ENCODE measurements around the gene TGM1. TPM values are rescaled to one million over a fixed set of nuclear protein-coding genes. Genes with fewer than 3 reads are reported as not detected.

Gene TGM1
- total RNA-seq, 2 experiments from 2014 or later, result 5.7 to 5.8 TPM

DNA sequence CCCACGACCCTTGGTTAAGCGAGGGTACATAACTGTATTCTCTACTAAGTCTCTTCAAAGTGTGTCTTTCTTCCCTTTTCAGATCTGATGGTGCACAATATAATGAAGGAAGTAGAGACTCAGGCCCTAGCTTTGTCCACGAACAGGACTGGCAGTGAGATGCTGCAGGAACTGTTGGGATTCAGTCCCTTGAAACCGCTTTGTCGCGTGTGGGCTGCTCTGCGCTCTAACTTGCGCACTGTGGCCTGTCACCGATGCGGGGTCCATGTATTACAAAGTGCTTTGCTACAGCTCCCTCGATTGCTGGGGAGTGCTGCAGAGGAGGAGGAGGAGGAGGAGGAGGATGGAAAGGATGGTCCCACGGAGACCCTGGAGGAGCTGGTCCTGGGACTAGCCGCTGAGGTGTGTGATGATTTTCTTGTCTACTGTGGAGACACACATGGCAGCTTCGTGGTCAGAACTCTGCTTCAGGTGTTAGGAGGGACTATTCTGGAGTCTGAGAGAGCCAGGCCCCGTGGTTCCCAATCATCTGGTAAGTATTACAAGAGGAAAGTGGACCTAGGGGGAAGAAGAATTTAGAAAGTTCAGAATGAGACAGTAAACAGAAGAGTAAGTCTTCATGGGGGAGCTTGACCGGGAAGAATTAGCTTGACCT lies 37.5 kb upstream of the TGM1 start:
- ATAC-seq (ENCODE audit: low read depth), result no peak
- Mint-ChIP-seq H3K4me3 (peak overlapping the region; percentile 94), H3K36me3 (peaks cover 25% of the 10 kb centered on the region), H3K4me1 (peaks cover 41% of the 10 kb centered on the region), H3K9me3 (no peaks in the 10 kb centered on the region), H3K27ac (peak overlapping the region; percentile 95), H3K27me3 (no peaks in the 10 kb centered on the region)
- POLR2A ChIA-PET, result interaction anchor here (0.7 to 6.6 kb wide), 15 partner anchors 10 to 186 kb away, joined by 3 to 76 read pairs (median 10); partner anchors contain the start of genes CBLN3, CHMP4A, DCAF11 and IRF9
- no peak for DNase-seq

DNA sequence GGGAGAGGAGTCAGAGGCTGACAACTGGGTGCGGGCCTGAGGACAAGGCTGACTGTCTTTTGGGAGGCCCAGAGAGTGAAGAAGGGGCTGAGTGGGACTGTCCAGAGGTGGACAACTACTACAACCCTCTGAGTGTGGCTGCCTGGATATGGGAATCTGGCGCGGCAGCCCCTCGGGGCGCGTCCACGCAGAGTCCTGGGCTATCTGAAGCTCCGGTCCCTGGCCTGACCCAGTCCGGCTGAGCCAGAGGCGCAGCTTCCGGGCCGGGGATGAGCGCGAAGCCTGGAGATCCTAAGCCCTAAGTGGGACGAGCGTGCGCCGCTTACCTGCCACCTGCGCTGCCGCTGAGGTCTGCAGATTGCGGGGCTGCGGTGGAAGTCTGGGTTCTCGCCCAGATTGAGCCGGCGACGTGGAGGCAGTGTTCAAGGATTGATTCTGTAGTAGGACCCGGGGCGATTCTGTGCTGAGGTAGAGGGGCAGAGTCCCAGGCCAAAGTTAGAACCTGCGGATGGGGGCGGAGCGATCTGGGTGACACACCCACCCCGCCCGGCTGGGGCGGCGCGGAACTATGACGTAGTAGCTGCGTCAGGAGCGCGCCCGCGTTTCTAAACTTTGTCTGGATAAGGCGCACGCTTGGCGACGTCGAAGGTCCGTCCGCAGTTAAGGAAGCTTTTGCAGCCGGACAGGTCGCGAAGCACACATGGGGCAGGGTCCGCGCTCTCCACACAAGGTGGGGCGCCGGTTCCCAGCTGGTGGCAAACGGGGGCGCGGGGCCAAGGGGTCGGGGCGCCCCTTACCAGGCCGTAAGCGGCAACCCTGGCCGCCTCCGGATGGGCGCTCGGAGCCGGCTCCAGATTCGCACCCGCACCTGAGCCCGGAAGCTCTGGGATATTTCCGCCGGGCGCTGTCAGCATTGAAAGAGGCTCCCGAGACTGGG lies 36.5 kb upstream of the TGM1 start, which contains the start of the genes DHRS1 and NOP9:
Gene DHRS1, minus strand, starts transcription at position 526 of the 937 bp plus-strand sequence. CDS start 674 bp downstream, outside the sequence.
Gene NOP9, plus strand, starts transcription at position 596 of the 937 bp plus-strand sequence. Its CDS starts 105 bp downstream, at position 701.
- peak; percentile 82 for ATAC-seq (ENCODE audit: low read depth)
- Mint-ChIP-seq H3K4me1 (peaks cover 41% of the 10 kb centered on the region), H3K9me3 (no peaks in the 10 kb centered on the region), H3K27ac (peak within 1 kb of the TSS; percentile 95), H3K4me3 (peak within 1 kb of the TSS; percentile 94), H3K27me3 (no peaks in the 10 kb centered on the region), H3K36me3 (peaks cover 25% of the 10 kb centered on the region)
- DNase-seq, result peak; percentile 97
- POLR2A ChIA-PET, result interaction anchor here (0.7 to 6.6 kb wide), 18 partner anchors 9 to 185 kb away, joined by 3 to 76 read pairs (median 8); partner anchors contain the start of genes CBLN3, CHMP4A, DCAF11 and IRF9

DNA sequence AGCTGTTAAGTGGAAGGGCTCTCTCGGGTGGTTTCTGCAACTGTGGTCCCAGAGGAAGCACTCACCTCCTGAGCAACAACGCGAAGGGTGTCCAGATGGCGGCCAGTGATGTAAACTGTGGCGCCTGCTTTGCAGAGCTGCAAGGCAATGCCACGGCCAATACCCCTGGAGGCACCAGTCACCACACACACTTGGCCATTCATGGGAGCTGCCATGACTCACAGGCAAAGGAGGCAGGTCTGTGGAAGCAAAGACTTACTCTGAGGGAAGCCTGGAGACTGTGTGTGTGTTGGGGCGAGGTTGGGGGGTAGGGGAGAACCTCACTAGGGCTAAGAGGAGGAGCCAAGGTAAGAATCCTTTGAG lies 35.9 kb upstream of the TGM1 start:
- POLR2A ChIA-PET, result interaction anchor here (0.6 to 6.6 kb wide), 15 partner anchors 9 to 185 kb away, joined by 3 to 76 read pairs (median 8); partner anchors contain the start of genes CBLN3, DCAF11, IRF9 and KHNYN
- peaks cover 41% of the 10 kb centered on the region for H3K4me1 Mint-ChIP-seq
- no peaks in the 10 kb centered on the region for H3K9me3 Mint-ChIP-seq
- peak; percentile 6 for ATAC-seq (ENCODE audit: low read depth)
- peak overlapping the region; percentile 94 for H3K4me3 Mint-ChIP-seq
- peaks cover 21% of the 10 kb centered on the region for H3K36me3 Mint-ChIP-seq
- no peak for DNase-seq
- H3K27ac Mint-ChIP-seq, result peak overlapping the region; percentile 95
- no peaks in the 10 kb centered on the region for H3K27me3 Mint-ChIP-seq

DNA sequence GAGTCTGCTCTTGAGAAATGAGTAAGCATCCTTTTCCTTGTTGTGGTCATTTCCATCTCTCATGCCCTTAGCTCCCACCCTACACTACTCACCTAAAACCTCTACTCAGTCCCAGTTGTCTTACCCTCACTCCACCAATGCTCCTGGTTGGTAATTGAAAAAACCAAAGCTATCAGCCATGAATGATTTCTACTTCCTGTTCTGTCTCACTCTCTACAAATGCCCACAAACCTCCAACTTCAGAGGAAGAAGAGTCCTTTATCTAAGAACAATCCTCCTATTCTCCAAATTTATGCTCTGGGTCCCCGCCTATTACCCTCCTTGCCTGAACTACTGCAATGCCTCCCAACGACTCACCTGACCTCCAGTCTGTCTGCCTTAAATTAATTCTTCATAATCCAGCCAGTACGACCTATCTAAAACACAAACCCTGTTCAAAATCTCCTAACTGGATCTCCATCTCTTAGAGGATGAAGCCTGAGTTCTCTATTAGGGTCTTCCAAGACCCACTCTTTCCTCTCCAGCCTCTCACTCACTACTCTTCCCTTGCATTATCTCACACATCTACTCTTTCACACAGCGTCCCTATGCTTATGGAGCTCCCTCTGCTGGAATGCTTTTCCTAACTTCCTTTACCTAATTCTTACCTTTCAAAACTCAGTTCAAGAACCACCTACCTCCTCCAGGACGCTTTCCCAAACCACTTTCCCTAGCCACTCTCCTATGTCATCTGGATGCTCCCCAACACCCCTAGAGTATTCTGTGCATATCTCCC lies 34.4 kb upstream of the TGM1 start:
- Mint-ChIP-seq H3K36me3 (peaks cover 24% of the 10 kb centered on the region), H3K4me1 (peaks cover 41% of the 10 kb centered on the region)
- peak; percentile 12 for ATAC-seq (ENCODE audit: low read depth)

DNA sequence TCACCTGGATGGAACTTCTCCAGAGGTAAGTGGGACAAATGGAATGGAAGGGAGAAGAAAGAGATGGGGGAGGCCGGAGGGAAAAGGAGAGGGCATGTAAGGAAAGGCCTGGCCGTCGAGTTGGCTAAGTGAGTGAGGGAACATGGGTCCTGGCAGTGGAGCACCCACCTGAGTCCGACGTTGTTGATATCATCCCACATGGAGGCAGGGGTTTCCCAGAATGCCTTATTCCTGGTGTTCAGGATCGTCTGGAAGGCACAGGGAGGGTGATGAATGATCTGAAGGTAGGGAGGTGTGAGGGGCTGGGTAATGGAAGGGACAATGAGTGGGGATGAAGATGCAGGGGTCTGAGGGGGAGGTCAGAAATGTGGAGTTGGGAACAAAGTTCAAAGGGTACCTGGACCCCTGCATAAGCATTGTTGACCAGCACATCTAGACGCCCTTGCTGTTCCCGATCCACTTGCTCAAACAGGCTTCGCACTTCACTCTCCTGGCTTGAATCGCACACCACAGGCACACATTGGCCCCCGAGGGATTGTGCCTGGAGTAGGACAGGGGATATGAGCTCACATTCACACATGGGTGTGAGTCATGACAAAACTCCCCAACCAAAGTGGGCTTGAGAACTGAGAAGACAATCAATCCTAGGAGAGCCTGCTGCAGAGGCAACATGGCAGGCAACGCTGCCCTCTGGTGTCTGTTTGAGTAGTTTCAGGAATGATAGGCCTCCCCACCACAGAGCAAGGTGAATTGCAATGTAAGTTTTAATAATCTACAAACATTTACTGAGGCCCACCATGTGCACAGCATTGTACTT lies 33.6 kb upstream of the TGM1 start:
- Mint-ChIP-seq H3K4me3 (peak overlapping the region; percentile 65), H3K36me3 (peaks cover 29% of the 10 kb centered on the region), H3K4me1 (peaks cover 44% of the 10 kb centered on the region)

More for the DNA sequence above, 34.4 kb upstream of the TGM1 start:
- Mint-ChIP-seq H3K9me3 (no peaks in the 10 kb centered on the region), H3K27me3 (no peaks in the 10 kb centered on the region), H3K4me3 (peak overlapping the region; percentile 65), H3K27ac (peak overlapping the region; percentile 94)
- POLR2A ChIA-PET, result interaction anchor here (1.0 to 6.6 kb wide), 11 partner anchors 11 to 161 kb away, joined by 3 to 76 read pairs (median 7); partner anchors contain the start of genes CHMP4A, CIDEB, LTB4R and LTB4R2
- no peak for DNase-seq

DNA sequence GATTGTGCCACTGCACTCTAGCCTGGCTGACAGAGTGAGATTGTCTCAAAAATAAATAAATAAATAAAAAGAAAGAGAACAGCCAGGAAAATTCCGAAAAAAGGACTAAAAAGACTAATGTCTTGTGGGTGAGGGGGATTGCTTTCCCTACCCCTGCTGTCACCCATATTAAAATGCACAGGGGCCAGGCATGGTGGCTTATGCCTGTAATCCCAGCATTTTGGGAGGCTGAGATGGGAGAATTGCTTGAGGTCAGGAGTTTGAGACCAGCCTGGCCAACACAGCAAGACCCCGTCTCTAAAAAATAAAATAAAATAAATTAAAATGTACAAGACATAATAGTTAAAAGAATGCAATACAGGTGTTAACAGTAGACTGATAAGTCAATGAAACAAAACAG lies 30.5 kb upstream of the TGM1 start:
- H3K27ac Mint-ChIP-seq, result no peak overlapping the region
- POLR2A ChIA-PET, result interaction anchor here (1.0 to 6.9 kb wide), 2 partner anchors 14 to 51 kb away, joined by 3 to 58 read pairs; partner anchors contain the start of gene TINF2
- H3K4me1 Mint-ChIP-seq, result peaks cover 46% of the 10 kb centered on the region
- no peaks in the 10 kb centered on the region for H3K9me3 Mint-ChIP-seq
- H3K4me3 Mint-ChIP-seq, result no peak overlapping the region
- peaks cover 3% of the 10 kb centered on the region for H3K27me3 Mint-ChIP-seq
- DNase-seq, result no peak
- peaks cover 43% of the 10 kb centered on the region for H3K36me3 Mint-ChIP-seq
- ATAC-seq (ENCODE audit: low read depth), result no peak

More for the DNA sequence above, 33.6 kb upstream of the TGM1 start:
- ATAC-seq (ENCODE audit: low read depth), result peak; percentile 55
- Mint-ChIP-seq H3K9me3 (no peaks in the 10 kb centered on the region), H3K27ac (peak overlapping the region; percentile 94), H3K27me3 (no peaks in the 10 kb centered on the region)
- DNase-seq, result peak; percentile 66
- POLR2A ChIA-PET, result interaction anchor here (1.0 to 6.6 kb wide), 11 partner anchors 11 to 161 kb away, joined by 3 to 76 read pairs (median 7); partner anchors contain the start of genes CHMP4A, CIDEB, LTB4R and LTB4R2

DNA sequence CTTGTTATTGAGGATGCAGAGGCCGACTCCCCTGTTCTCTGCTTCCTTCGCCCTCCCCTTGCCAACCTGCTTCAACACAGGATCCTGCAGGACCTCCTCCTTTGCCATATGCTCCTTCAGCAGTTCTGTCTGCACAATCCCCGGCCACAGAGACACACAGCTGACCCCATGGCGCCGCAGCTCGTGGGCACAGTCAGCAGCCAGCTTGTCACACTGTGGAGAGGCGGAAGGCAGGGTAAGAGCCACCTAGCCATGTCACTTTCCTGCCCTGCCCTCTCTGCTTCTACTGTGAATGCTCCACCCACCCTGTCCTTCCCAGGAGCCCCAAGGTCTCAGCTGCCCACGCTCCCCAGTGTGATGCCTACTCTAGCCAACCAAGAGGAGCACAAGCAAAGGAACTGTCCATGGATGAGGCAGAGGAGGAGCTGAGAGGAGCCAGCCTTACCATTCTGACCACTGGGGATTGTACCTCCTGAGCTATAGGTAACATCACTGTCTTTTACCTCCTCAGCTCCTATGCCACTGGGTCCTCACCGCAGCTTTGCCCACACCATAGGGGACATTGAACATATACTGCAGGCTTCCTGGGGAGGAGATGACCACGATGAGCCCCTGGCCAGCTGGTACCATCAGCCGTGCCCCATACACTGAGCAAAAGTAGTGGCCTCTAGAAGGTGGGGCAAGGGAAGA lies 29.3 kb upstream of the TGM1 start:
- Mint-ChIP-seq H3K4me3 (no peak overlapping the region), H3K27me3 (peaks cover 9% of the 10 kb centered on the region), H3K9me3 (no peaks in the 10 kb centered on the region), H3K36me3 (peaks cover 44% of the 10 kb centered on the region), H3K27ac (no peak overlapping the region), H3K4me1 (peaks cover 48% of the 10 kb centered on the region)
- POLR2A ChIA-PET, result interaction anchor here (0.5 to 6.9 kb wide), 6 partner anchors 13 to 80 kb away, joined by 3 to 58 read pairs (median 4); partner anchors contain the start of genes CHMP4A, RABGGTA and TINF2
- ATAC-seq (ENCODE audit: low read depth), result no peak
- no peak for DNase-seq

DNA sequence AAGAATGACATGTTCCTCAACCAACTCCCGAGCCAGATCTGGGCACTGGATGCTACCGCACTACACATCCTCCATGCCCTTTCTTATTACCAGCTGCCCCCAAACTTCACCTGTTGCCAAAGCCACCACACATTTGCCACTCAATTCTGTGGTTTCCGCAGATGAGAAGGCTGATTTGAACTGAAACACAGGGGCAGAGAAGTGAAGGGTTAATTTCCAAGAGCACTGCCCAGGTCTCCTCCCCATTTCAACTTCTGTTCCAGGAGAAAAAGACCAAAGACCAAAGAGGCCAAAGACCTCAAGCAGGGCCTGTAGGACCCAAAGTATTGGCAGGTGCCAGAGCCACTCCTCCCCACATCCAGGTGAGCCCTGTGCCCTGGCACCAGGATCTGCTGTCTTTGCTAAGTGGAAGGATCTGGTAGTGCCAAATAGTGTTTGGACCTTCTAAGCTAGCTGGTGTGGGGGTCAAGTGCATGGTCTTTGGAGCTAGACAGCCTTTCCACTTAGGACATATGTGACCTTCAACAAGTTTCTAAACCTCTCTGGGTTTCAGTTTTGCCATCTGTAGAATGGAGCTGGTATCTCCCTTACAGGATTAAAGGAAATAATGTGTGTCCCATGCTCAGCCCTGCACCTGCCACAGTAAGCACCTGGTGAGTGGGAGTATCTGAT lies 28.6 kb upstream of the TGM1 start:
- POLR2A ChIA-PET, result interaction anchor here (0.6 to 6.9 kb wide), 4 partner anchors 12 to 49 kb away, joined by 3 to 58 read pairs (median 12); partner anchors contain the start of genes RABGGTA and TINF2
- H3K27me3 Mint-ChIP-seq, result peaks cover 14% of the 10 kb centered on the region
- ATAC-seq (ENCODE audit: low read depth) (no peak), DNase-seq (no peak)
- no peaks in the 10 kb centered on the region for H3K9me3 Mint-ChIP-seq
- H3K4me3 Mint-ChIP-seq, result no peak overlapping the region
- H3K36me3 Mint-ChIP-seq, result peaks cover 42% of the 10 kb centered on the region
- peaks cover 41% of the 10 kb centered on the region for H3K4me1 Mint-ChIP-seq
- no peak overlapping the region for H3K27ac Mint-ChIP-seq

DNA sequence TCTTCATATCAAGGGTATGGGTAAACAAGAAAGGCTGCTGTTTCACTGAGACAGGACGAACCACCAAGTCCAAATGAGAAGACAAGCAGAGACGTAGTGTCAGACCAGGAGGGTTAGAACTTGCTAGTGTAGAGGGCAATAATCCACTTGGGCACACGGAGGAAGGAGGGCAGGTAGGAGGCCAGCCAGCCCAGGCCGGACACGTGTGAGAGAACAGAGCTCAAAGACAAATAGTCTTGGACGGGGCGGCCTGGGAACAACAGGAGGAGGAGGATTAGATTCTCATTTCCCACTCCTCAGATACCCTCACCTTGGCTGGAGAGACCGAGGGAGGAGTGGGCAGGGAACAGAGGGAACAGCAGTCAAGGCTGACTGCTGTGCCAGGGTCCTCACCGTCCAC lies 27.8 kb upstream of the TGM1 start:
- Mint-ChIP-seq H3K9me3 (no peaks in the 10 kb centered on the region), H3K27ac (no peak overlapping the region)

DNA sequence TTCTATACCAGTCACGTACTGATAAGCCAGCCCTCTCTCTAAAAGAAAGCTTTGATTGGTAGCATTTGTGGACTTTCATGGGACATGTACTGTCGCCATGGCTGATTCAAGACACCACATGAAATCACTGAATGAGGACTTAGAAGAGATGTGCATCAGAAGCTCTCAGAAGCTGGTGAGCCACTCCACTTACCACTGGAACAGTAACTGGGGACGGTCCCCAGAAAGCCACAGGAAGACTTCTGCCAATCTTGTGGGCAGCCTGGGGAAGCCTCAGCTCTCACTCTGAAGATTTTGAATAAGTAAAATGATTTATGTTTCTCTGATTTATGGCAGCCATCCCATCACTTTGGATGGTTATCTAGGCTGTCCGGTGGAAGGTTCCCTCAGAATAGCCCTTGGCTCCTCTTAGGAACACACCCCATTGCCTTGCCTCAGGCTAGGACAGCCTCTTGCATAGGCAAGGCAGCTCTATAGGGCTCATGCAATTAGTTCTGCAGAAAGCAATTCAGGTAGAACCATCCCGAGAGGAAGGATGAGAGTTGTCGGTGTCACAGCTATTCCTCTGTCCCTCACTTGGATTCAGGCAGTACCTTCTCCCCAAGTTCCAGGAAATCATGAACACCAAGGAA lies 26.8 kb upstream of the TGM1 start:
- H3K4me1 Mint-ChIP-seq, result peaks cover 32% of the 10 kb centered on the region
- no peaks in the 10 kb centered on the region for H3K9me3 Mint-ChIP-seq
- H3K4me3 Mint-ChIP-seq, result peak overlapping the region; percentile 41
- no peak overlapping the region for H3K27ac Mint-ChIP-seq
- H3K36me3 Mint-ChIP-seq, result peaks cover 32% of the 10 kb centered on the region
- POLR2A ChIA-PET, result interaction anchor here (0.9 to 6.9 kb wide), 9 partner anchors 10 to 140 kb away, joined by 3 to 58 read pairs (median 13); partner anchors contain the start of genes CBLN3, DHRS1, KHNYN and NOP9
- DNase-seq (peak; percentile 67), ATAC-seq (ENCODE audit: low read depth) (peak; percentile 97)
- peaks cover 18% of the 10 kb centered on the region for H3K27me3 Mint-ChIP-seq

More for the DNA sequence above, 27.8 kb upstream of the TGM1 start:
- DNase-seq (no peak), ATAC-seq (ENCODE audit: low read depth) (no peak)
- Mint-ChIP-seq H3K4me1 (peaks cover 33% of the 10 kb centered on the region), H3K4me3 (no peak overlapping the region), H3K36me3 (peaks cover 37% of the 10 kb centered on the region), H3K27me3 (peaks cover 18% of the 10 kb centered on the region)
- POLR2A ChIA-PET, result interaction anchor here (0.5 to 6.9 kb wide), 8 partner anchors 9 to 193 kb away, joined by 3 to 58 read pairs (median 10); partner anchors contain the start of genes CBLN3, DHRS1, KHNYN and NOP9
